HepG2 (cell line): ENCODE data around the gene FIBP. TPM values are rescaled to one million over a fixed set of nuclear protein-coding genes. Genes with fewer than 3 reads are reported as not detected.
A peak's percentile ranks its signal among the peaks of the same experiment; 100 is the strongest.

ENCODE experiments used
- CAMTA2 ChIP-seq: sonication (generic); formaldehyde crosslinking; IDR thresholded peaks from 2 replicates; pipeline ENCODE4 v1.4.0; 2020; ENCODE audit warnings: mild to moderate bottlenecking, missing genetic modification reagents, borderline replicate concordance
- EZH2 ChIP-seq: conservative IDR thresholded peaks from 2 replicates; pipeline ENCODE4 v1.6.1; 2012; ENCODE audit warnings: mild to moderate bottlenecking, low read depth, low read length, moderate library complexity
- GLI4 ChIP-seq: sonication (generic); formaldehyde crosslinking; IDR thresholded peaks from 2 replicates; pipeline ENCODE4 v1.5.1; 2020; ENCODE audit warnings: missing genetic modification reagents, mild to moderate bottlenecking, moderate library complexity, borderline replicate concordance
- GMEB2 ChIP-seq: IDR thresholded peaks from 2 replicates; pipeline ENCODE4 v1.6.1; 2016; ENCODE audit warnings: missing biosample characterization, missing genetic modification reagents, low read depth
- JDP2 ChIP-seq: sonication (generic); formaldehyde crosslinking; IDR thresholded peaks from 2 replicates; pipeline ENCODE4 v1.8.1; 2022; ENCODE audit warnings: missing genetic modification reagents, borderline replicate concordance
- KDM3A ChIP-seq: IDR thresholded peaks from 2 replicates; pipeline ENCODE4 v1.6.1; 2018; ENCODE audit warnings: low read depth, missing compliant biosample characterization
- KLF13 ChIP-seq: sonication (generic); formaldehyde crosslinking; IDR thresholded peaks from 2 replicates; pipeline ENCODE4 v1.4.0; 2020; ENCODE audit warnings: mild to moderate bottlenecking, missing genetic modification reagents
- NFE2L1 ChIP-seq: sonication (generic); formaldehyde crosslinking; IDR thresholded peaks from 2 replicates; pipeline ENCODE4 v1.4.0; 2020; ENCODE audit warnings: missing genetic modification reagents, mild to moderate bottlenecking, borderline replicate concordance
- NFIB ChIP-seq: sonication (generic); formaldehyde crosslinking; IDR thresholded peaks from 2 replicates; pipeline ENCODE4 v1.9.0; 2021; ENCODE audit warnings: missing genetic modification reagents, mild to moderate bottlenecking, borderline replicate concordance
- PCBP2 ChIP-seq: fragments of 200-400 bp; formaldehyde crosslinking; optimal IDR thresholded peaks from 2 replicates; pipeline ENCODE3; 2018; ENCODE audit warnings: low read length, low read depth; ENCODE audit not compliant: poor library complexity, severe bottlenecking
- SIN3A ChIP-seq: IDR thresholded peaks from 2 replicates; pipeline ENCODE4 v1.6.1; 2011; ENCODE audit warnings: low read depth, mild to moderate bottlenecking, control low read depth, low read length, borderline replicate concordance
- U2AF2 ChIP-seq: fragments of 200-400 bp; formaldehyde crosslinking; IDR thresholded peaks from 2 replicates; pipeline ENCODE4 v1.6.1; 2017; ENCODE audit warnings: low read depth, mild to moderate bottlenecking, low read length
- ZMYM2 ChIP-seq: sonication (generic); formaldehyde crosslinking; IDR thresholded peaks from 2 replicates; pipeline ENCODE4 v1.8.0; 2022; ENCODE audit warnings: mild to moderate bottlenecking, missing genetic modification reagents
- ZNF598 ChIP-seq: sonication (generic); formaldehyde crosslinking; IDR thresholded peaks from 2 replicates; pipeline ENCODE4 v1.5.1; 2020; ENCODE audit warnings: mild to moderate bottlenecking, missing genetic modification reagents, borderline replicate concordance
- polyA plus RNA-seq, 8 experiments: library from polyadenylated mRNA; depleted of rRNA in 3 of 8; stranded (reverse) in 7 of 8; unstranded in 1 of 8; fragments of >200 nt; fragmentation: Illumina TruSeq in 4 of 8; extraction: Trizol in 4 of 8; gene quantifications; 2 replicates each; pipeline versions ENCODE4 v1.2.1 to v1.2.3, GENCODE V29; 2011 to 2016; ENCODE audit warnings: low read depth in 4 of 8, missing spikeins in 1 of 8, mixed read lengths in 1 of 8; ENCODE audit not compliant: insufficient read depth in 1 of 8
- total RNA-seq, 5 experiments: library from RNA; depleted of rRNA; stranded (reverse); fragments of >200 nt; fragmentation: Illumina TruSeq; extraction: Trizol; gene quantifications; 2 replicates each; pipeline ENCODE4 v1.2.3, GENCODE V29; 2016; ENCODE audit warnings: low read depth in 1 of 5
- TF ChIP-seq, protein P1 (sequence below): fragments of 450-650 bp; IDR thresholded peaks from 2 replicates; pipeline ENCODE4 v1.6.1; 2016
- TF ChIP-seq, protein P2 (sequence below): sonication (generic); formaldehyde crosslinking; IDR thresholded peaks from 2 replicates; pipeline ENCODE4 v1.4.0; 2020; ENCODE audit warnings: mild to moderate bottlenecking, missing genetic modification reagents
- TF ChIP-seq, protein P3 (sequence below): IDR thresholded peaks from 2 replicates; pipeline ENCODE4 v1.6.1; 2016

Gene FIBP
- total and polyA plus RNA-seq, 2 of the 13 experiments (the other 11 are each of a cell fraction or from before 2014, with no cell fraction given): 42.9 to 62.1 TPM

GRCh38 chr11:65888163-65888814 is at the start of gene FIBP (continued):
- TF ChIP-seq, protein P1, sequence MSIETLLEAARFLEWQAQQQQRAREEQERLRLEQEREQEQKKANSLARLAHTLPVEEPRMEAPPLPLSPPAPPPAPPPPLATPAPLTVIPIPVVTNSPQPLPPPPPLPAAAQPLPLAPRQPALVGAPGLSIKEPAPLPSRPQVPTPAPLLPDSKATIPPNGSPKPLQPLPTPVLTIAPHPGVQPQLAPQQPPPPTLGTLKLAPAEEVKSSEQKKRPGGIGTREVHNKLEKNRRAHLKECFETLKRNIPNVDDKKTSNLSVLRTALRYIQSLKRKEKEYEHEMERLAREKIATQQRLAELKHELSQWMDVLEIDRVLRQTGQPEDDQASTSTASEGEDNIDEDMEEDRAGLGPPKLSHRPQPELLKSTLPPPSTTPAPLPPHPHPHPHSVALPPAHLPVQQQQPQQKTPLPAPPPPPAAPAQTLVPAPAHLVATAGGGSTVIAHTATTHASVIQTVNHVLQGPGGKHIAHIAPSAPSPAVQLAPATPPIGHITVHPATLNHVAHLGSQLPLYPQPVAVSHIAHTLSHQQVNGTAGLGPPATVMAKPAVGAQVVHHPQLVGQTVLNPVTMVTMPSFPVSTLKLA: 0 out of 2 replicates have a peak, but pooled peaks have one; percentile 24
- no peak for TF ChIP-seq NFE2L1 (CRISPR knock-in tag)
- TF ChIP-seq GLI4 (CRISPR knock-in tag): no peak
- TF ChIP-seq PCBP2: no peak
- 0 out of 2 replicates have a peak, but pooled peaks have one; percentile 33 for TF ChIP-seq ZMYM2
- TF ChIP-seq, protein P2, sequence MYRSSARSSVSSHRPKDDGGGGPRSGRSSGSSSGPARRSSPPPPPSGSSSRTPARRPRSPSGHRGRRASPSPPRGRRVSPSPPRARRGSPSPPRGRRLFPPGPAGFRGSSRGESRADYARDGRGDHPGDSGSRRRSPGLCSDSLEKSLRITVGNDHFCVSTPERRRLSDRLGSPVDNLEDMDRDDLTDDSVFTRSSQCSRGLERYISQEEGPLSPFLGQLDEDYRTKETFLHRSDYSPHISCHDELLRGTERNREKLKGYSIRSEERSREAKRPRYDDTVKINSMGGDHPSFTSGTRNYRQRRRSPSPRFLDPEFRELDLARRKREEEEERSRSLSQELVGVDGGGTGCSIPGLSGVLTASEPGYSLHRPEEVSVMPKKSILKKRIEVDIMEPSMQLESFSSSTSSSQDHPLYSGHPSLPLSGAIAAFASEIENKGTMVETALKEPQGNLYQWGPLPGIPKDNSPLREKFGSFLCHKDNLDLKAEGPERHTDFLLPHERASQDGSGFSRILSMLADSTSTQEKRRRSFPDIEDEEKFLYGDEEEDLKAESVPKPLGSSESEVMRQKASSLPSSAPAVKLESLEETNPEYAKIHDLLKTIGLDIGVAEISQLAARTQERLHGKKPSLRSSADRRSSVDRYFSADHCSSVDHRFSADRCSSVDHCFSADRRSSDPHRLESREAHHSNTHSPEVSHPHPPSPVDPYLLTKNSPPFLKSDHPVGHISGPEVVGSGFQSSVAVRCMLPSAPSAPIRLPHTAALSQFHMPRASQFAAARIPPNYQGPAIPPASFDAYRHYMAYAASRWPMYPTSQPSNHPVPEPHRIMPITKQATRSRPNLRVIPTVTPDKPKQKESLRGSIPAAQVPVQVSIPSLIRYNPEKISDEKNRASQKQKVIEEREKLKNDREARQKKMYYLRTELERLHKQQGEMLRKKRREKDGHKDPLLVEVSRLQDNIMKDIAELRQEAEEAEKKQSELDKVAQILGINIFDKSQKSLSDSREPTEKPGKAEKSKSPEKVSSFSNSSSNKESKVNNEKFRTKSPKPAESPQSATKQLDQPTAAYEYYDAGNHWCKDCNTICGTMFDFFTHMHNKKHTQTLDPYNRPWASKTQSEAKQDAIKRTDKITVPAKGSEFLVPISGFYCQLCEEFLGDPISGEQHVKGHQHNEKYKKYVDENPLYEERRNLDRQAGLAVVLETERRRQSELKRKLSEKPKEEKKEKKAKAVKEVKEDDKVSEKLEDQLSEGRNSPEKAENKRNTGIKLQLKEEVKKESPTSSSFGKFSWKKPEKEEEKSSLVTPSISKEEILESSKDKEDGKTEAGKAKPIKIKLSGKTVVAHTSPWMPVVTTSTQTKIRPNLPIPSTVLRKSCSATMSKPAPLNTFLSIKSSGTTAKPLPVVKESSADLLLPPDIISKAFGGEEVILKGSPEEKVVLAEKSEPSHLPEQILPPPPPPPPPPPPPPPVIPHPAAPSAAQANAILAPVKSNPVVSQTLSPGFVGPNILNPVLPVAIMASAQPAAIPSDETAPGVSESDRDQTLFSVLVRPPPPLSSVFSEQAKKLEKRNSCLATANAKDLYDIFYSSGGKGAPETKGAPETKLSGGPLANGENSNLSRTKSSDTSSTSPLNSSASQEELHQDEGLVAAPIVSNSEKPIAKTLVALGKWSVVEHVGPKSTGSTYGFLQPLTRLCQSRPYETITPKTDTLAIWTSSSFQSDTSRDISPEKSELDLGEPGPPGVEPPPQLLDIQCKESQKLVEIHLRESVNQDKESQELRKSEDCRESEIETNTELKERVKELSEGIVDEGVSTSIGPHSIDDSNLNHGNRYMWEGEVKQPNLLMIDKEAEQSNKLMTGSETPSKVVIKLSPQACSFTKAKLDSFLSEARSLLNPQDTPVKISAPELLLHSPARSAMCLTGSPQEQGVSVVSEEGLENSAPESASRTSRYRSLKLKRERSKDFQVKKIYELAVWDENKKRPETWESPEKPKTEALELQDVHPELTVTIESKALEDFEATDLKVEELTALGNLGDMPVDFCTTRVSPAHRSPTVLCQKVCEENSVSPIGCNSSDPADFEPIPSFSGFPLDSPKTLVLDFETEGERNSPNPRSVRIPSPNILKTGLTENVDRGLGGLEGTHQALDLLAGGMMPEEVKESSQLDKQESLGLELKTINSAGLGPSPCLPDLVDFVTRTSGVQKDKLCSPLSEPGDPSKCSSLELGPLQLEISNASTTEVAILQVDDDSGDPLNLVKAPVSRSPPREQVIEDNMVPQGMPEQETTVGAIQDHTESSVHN: no peak
- no peak; the same call in 1 of the 2 replicates for TF ChIP-seq GMEB2 (CRISPR knock-in tag)
- TF ChIP-seq CAMTA2 (CRISPR knock-in tag): no peak
- TF ChIP-seq, protein P3, sequence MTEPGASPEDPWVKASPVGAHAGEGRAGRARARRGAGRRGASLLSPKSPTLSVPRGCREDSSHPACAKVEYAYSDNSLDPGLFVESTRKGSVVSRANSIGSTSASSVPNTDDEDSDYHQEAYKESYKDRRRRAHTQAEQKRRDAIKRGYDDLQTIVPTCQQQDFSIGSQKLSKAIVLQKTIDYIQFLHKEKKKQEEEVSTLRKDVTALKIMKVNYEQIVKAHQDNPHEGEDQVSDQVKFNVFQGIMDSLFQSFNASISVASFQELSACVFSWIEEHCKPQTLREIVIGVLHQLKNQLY (CRISPR knock-in tag): peak; percentile 12; the same call in 1 of the 2 replicates
- 0 out of 2 replicates have a peak, but pooled peaks have one; percentile 33 for TF ChIP-seq KLF13 (CRISPR knock-in tag)
- TF ChIP-seq SIN3A: peak; percentile 60; the same call in 1 of the 2 replicates
- no peak for TF ChIP-seq ZNF598 (CRISPR knock-in tag)
- peak; percentile 25; the same call in 1 of the 2 replicates for TF ChIP-seq KDM3A (CRISPR knock-in tag)
- no peak for TF ChIP-seq EZH2
- no peak for TF ChIP-seq U2AF2
- TF ChIP-seq JDP2 (CRISPR knock-in tag): no peak
- TF ChIP-seq NFIB (CRISPR knock-in tag): no peak
